K562 (cell line): ENCODE data around the gene KCNMB2. TPM values are rescaled to one million over a fixed set of nuclear protein-coding genes. Genes with fewer than 3 reads are reported as not detected.

Experiments
- ATAC-seq: fragments of 200-7000 bp; cut with Tn5 transposase; 3 replicates; pipeline ENCODE4 v1.9.1; 2020; ENCODE audit warnings: moderate library complexity
- BruUV-seq: library from RNA; stranded (reverse); fragments of 400-500 nt; replicated peaks from 2 replicates; lab custom pipeline; 2021; lab: Mats Ljungman, UMichigan
- CTCF ChIA-PET: fragments of 300-600 bp; formaldehyde crosslinking; extraction: SDS; loops from one replicate; lab custom pipeline; 2021; ENCODE audit warnings: low intra/inter-chr PET ratio; lab: Yijun Ruan, JAX
- POLR2A ChIA-PET: fragments of 300-600, 350-650 bp; sonication (Branson Sonifier 250); formaldehyde crosslinking; extraction: SDS; loops from one replicate; lab custom pipeline; 2021; ENCODE audit warnings: antibody characterized with exemption, inconsistent platforms; lab: Yijun Ruan, JAX
- DNase-seq, 4 experiments: peaks; one replicate each; pipeline versions ENCODE4 v3.0.0 to v3.0.0-alpha.2; 2011 to 2018; ENCODE audit warnings: low spot score in 3 of 4, mixed read lengths in 3 of 4; ENCODE audit errors: extremely low read depth in 1 of 4
- FAIRE-seq: peaks from 2 replicates; lab custom pipeline; 2011; peaks lifted over from hg19 to GRCh38; lab: Jason Lieb, UNC
- H2AFZ ChIP-seq: 2 replicates; pipeline ENCODE4 v1.6.0; 2011; ENCODE audit warnings: low read depth, low read length, control low read depth, inconsistent platforms
- H3K27ac ChIP-seq: fragments of 200-600 bp; 3 replicates; pipeline ENCODE4 v1.8.0; 2011; ENCODE audit warnings: low read depth, mild to moderate bottlenecking, control low read depth, inconsistent platforms, low read length, moderate library complexity, mixed read lengths; ENCODE audit errors: extremely low read depth
- H3K27me3 ChIP-seq, 2 experiments: fragments of 300-600 bp in 1 of 2; 2 replicates in 1 of 2; 3 replicates in 1 of 2; pipeline versions ENCODE4 v1.6.0 to v1.8.0; 2011; ENCODE audit warnings: inconsistent platforms in 2 of 2, low read length in 2 of 2, mild to moderate bottlenecking in 1 of 2, mixed read lengths in 1 of 2, moderate library complexity in 1 of 2; ENCODE audit not compliant: control insufficient read depth in 2 of 2, insufficient read depth in 2 of 2
- H3K36me3 ChIP-seq: fragments of 300-600 bp; 3 replicates; pipeline ENCODE4 v1.8.0; 2011; ENCODE audit warnings: mild to moderate bottlenecking, low read length, inconsistent platforms; ENCODE audit not compliant: control insufficient read depth, insufficient read depth
- H3K4me1 ChIP-seq, 2 experiments: fragments of 200-600 bp in 1 of 2; replicated peaks in 1 of 2; 2 replicates in 1 of 2; 3 replicates in 1 of 2; pipeline versions ENCODE4 v1.5.1 to v1.8.0; 2011; ENCODE audit warnings: inconsistent platforms in 2 of 2, low read length in 2 of 2, mild to moderate bottlenecking in 1 of 2, mixed read lengths in 1 of 2, moderate library complexity in 1 of 2; ENCODE audit not compliant: control insufficient read depth in 2 of 2, insufficient read depth in 2 of 2
- H3K4me2 ChIP-seq: 2 replicates; pipeline ENCODE4 v1.6.1; 2011; ENCODE audit warnings: low read length, control low read depth, inconsistent platforms, mixed read lengths; ENCODE audit not compliant: insufficient read depth
- H3K4me3 ChIP-seq: fragments of 200-600 bp; sonication (generic), shearing (Covaris generic); 2 replicates; pipeline ENCODE4 v1.5.1; 2016; ENCODE audit warnings: control low read depth, inconsistent platforms
- H3K79me2 ChIP-seq: fragments of 200-600 bp; 3 replicates; pipeline ENCODE4 v1.8.0; 2011; ENCODE audit warnings: low read length, inconsistent platforms; ENCODE audit not compliant: control insufficient read depth, insufficient read depth
- H3K9ac ChIP-seq, 2 experiments: 2 replicates each; pipeline versions ENCODE4 v1.6.0 to v1.6.1; 2011; ENCODE audit warnings: low read depth in 2 of 2, low read length in 2 of 2, control low read depth in 1 of 2, inconsistent platforms in 1 of 2, mild to moderate bottlenecking in 1 of 2, mixed read lengths in 1 of 2; ENCODE audit not compliant: insufficient read depth in 1 of 2
- H3K9me1 ChIP-seq: one replicate; pipeline ENCODE4 v1.6.0; 2011; ENCODE audit warnings: inconsistent platforms, mild to moderate bottlenecking, low read length, moderate library complexity; ENCODE audit not compliant: control insufficient read depth, insufficient read depth
- H3K9me3 ChIP-seq: replicated peaks from 2 replicates; pipeline ENCODE4 v1.5.1; 2011; ENCODE audit warnings: low read depth, low read length, inconsistent platforms; ENCODE audit not compliant: control insufficient read depth, insufficient read depth
- H4K20me1 ChIP-seq: replicated peaks from 2 replicates; pipeline ENCODE4 v1.6.1; 2011; ENCODE audit warnings: low read length, inconsistent platforms, mixed read lengths; ENCODE audit not compliant: control insufficient read depth, insufficient read depth
- BDP1 ChIP-seq: IDR thresholded peaks from 3 replicates; pipeline ENCODE4 v1.6.1; 2011; ENCODE audit not compliant: insufficient read length, insufficient read depth
- ELK1 ChIP-seq: sonication (generic); formaldehyde crosslinking; IDR thresholded peaks from 2 replicates; pipeline ENCODE4 v1.8.1; 2022; ENCODE audit warnings: missing genetic modification reagents
- ETV5 ChIP-seq: sonication (generic); formaldehyde crosslinking; IDR thresholded peaks from 2 replicates; pipeline ENCODE4 v1.4.0; 2020; ENCODE audit warnings: low read depth, mild to moderate bottlenecking, missing genetic modification reagents
- SMAD3 ChIP-seq: fragments of 450-650 bp; formaldehyde crosslinking; conservative IDR thresholded peaks from 2 replicates; pipeline ENCODE4 v1.4.0; 2020; ENCODE audit warnings: mild to moderate bottlenecking
- SRF ChIP-seq, 2 experiments: fragments of 250-450, 450-650 bp in 1 of 2; sonication (Bioruptor Pico) in 1 of 2; sonication (generic) in 1 of 2; formaldehyde crosslinking; IDR thresholded peaks; 2 replicates each; pipeline versions ENCODE4 v1.5.0 to v1.5.1; 2020 to 2022; ENCODE audit warnings: mild to moderate bottlenecking in 1 of 2, missing genetic modification reagents in 1 of 2
- ZNF740 ChIP-seq, 3 experiments: fragments of 200-800 bp in 1 of 3; sonication (Bioruptor generic) in 1 of 3; sonication (generic) in 1 of 3; formaldehyde crosslinking in 1 of 3; IDR thresholded peaks; 2 replicates each; pipeline versions ENCODE4 v1.6.1 to v1.8.0; 2016 to 2022; ENCODE audit warnings: mild to moderate bottlenecking in 2 of 3, missing compliant biosample characterization in 2 of 3, missing genetic modification characterization in 2 of 3, missing genetic modification reagents in 1 of 3
- WGBS: fragments of 100-300 bp; shearing (Covaris generic); methylation state at CpG from one replicate; pipeline ENCODE4 v1.1.6; 2016; ENCODE audit warnings: low coverage, mixed read lengths; ENCODE audit not compliant: insufficient coverage; ENCODE audit errors: missing lambda C conversion rate; 5-methylcytosine and 5-hydroxymethylcytosine counted together
- in situ Hi-C: fragments of 300-500 bp; cut with MboI; formaldehyde crosslinking; loops from 4 replicates; pipeline ENCODE4 v1.15.0; 2018; ENCODE audit warnings: inconsistent platforms, mixed read lengths
- intact Hi-C: fragments of 100-400 bp; cut with micrococcal nuclease; formaldehyde crosslinking; loops from 2 replicates; pipeline ENCODE4 v1.14.2; 2022
- polyA plus RNA-seq, 8 experiments: library from polyadenylated mRNA; depleted of rRNA in 4 of 8; stranded (reverse) in 5 of 8; unstranded in 3 of 8; fragments of >200 nt; fragmentation: Nextera tagmentation in 2 of 8; fragmentation: Illumina TruSeq in 1 of 8; extraction: Ambion mirVana in 2 of 8; extraction: Trizol in 1 of 8; gene quantifications; 2 replicates each; pipeline versions ENCODE4 v1.2.1 to v1.2.3, GENCODE V29; 2011 to 2014; ENCODE audit warnings: inconsistent platforms in 1 of 8, missing spikeins in 1 of 8
- total RNA-seq, 7 experiments: library from RNA; depleted of rRNA in 6 of 7; stranded (reverse); fragments of >200 nt in 6 of 7; fragmentation: Illumina TruSeq in 2 of 7; extraction: Trizol in 2 of 7; gene quantifications; 2 replicates each; pipeline versions ENCODE4 v1.2.1 to v1.2.3, GENCODE V29; 2011 to 2021; ENCODE audit warnings: low replicate concordance in 1 of 7
- TF ChIP-seq, protein P1 (sequence below): fragments of 450-650 bp; IDR thresholded peaks from 2 replicates; pipeline ENCODE4 v1.6.1; 2016; ENCODE audit warnings: mild to moderate bottlenecking, moderate library complexity

Gene KCNMB2
- total and polyA plus RNA-seq, 9 of the 15 experiments (the other 6 are each of a cell fraction or from before 2014, with no cell fraction given): 0.04 to 0.15 TPM; not detected in 7

- H3K4me1 ChIP-seq: no peaks in the 10 kb centered on the region
- H3K4me2 ChIP-seq: no peak overlapping the region
- no peak for FAIRE-seq
- BruUV-seq: no TSS peak
- H3K36me3 ChIP-seq: no peaks in the 10 kb centered on the region
- no peaks in the 10 kb centered on the region for H3K9me3 ChIP-seq
- POLR2A ChIA-PET: no interaction called here
- H3K27ac ChIP-seq: no peak overlapping the region
- no peaks in the 10 kb centered on the region for H3K27me3 ChIP-seq
- ATAC-seq: no peak
- no peak for DNase-seq
- H2AFZ ChIP-seq: no peak overlapping the region
- intact Hi-C loops: no loop called here
- H3K9me1 ChIP-seq: no peaks in the 10 kb centered on the region
- CTCF ChIA-PET: no interaction called here
- H3K79me2 ChIP-seq: no peaks in the 10 kb centered on the region
- H3K9ac ChIP-seq: no peak overlapping the region
- no peaks in the 10 kb centered on the region for H4K20me1 ChIP-seq
- in situ Hi-C loops: no loop called here
- no peak overlapping the region for H3K4me3 ChIP-seq
- 0% methylated on average over 9 of the region's 9 CpGs for WGBS
- TF ChIP-seq BDP1 (no peak), ZNF740 (CRISPR knock-in tag; IDR thresholded peaks at IDR 0.05) (no peak), ZNF740 (tag; IDR thresholded peaks at IDR 0.05) (no peak), SMAD3 (CRISPR knock-in tag) (no peak), ELK1 (CRISPR knock-in tag) (no peak), ETV5 (CRISPR knock-in tag) (no peak), SRF (CRISPR knock-in tag; IDR thresholded peaks at IDR 0.05) (no peak)
- TF ChIP-seq, protein P1, sequence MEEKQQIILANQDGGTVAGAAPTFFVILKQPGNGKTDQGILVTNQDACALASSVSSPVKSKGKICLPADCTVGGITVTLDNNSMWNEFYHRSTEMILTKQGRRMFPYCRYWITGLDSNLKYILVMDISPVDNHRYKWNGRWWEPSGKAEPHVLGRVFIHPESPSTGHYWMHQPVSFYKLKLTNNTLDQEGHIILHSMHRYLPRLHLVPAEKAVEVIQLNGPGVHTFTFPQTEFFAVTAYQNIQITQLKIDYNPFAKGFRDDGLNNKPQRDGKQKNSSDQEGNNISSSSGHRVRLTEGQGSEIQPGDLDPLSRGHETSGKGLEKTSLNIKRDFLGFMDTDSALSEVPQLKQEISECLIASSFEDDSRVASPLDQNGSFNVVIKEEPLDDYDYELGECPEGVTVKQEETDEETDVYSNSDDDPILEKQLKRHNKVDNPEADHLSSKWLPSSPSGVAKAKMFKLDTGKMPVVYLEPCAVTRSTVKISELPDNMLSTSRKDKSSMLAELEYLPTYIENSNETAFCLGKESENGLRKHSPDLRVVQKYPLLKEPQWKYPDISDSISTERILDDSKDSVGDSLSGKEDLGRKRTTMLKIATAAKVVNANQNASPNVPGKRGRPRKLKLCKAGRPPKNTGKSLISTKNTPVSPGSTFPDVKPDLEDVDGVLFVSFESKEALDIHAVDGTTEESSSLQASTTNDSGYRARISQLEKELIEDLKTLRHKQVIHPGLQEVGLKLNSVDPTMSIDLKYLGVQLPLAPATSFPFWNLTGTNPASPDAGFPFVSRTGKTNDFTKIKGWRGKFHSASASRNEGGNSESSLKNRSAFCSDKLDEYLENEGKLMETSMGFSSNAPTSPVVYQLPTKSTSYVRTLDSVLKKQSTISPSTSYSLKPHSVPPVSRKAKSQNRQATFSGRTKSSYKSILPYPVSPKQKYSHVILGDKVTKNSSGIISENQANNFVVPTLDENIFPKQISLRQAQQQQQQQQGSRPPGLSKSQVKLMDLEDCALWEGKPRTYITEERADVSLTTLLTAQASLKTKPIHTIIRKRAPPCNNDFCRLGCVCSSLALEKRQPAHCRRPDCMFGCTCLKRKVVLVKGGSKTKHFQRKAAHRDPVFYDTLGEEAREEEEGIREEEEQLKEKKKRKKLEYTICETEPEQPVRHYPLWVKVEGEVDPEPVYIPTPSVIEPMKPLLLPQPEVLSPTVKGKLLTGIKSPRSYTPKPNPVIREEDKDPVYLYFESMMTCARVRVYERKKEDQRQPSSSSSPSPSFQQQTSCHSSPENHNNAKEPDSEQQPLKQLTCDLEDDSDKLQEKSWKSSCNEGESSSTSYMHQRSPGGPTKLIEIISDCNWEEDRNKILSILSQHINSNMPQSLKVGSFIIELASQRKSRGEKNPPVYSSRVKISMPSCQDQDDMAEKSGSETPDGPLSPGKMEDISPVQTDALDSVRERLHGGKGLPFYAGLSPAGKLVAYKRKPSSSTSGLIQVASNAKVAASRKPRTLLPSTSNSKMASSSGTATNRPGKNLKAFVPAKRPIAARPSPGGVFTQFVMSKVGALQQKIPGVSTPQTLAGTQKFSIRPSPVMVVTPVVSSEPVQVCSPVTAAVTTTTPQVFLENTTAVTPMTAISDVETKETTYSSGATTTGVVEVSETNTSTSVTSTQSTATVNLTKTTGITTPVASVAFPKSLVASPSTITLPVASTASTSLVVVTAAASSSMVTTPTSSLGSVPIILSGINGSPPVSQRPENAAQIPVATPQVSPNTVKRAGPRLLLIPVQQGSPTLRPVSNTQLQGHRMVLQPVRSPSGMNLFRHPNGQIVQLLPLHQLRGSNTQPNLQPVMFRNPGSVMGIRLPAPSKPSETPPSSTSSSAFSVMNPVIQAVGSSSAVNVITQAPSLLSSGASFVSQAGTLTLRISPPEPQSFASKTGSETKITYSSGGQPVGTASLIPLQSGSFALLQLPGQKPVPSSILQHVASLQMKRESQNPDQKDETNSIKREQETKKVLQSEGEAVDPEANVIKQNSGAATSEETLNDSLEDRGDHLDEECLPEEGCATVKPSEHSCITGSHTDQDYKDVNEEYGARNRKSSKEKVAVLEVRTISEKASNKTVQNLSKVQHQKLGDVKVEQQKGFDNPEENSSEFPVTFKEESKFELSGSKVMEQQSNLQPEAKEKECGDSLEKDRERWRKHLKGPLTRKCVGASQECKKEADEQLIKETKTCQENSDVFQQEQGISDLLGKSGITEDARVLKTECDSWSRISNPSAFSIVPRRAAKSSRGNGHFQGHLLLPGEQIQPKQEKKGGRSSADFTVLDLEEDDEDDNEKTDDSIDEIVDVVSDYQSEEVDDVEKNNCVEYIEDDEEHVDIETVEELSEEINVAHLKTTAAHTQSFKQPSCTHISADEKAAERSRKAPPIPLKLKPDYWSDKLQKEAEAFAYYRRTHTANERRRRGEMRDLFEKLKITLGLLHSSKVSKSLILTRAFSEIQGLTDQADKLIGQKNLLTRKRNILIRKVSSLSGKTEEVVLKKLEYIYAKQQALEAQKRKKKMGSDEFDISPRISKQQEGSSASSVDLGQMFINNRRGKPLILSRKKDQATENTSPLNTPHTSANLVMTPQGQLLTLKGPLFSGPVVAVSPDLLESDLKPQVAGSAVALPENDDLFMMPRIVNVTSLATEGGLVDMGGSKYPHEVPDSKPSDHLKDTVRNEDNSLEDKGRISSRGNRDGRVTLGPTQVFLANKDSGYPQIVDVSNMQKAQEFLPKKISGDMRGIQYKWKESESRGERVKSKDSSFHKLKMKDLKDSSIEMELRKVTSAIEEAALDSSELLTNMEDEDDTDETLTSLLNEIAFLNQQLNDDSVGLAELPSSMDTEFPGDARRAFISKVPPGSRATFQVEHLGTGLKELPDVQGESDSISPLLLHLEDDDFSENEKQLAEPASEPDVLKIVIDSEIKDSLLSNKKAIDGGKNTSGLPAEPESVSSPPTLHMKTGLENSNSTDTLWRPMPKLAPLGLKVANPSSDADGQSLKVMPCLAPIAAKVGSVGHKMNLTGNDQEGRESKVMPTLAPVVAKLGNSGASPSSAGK: no peak
Measured at GRCh38 chr3:178500631-178501030, 35.6 kb upstream of the KCNMB2 start.
